HEK293 (cell line): ENCODE data around the gene TTYH1.

ENCODE experiments used
- CTCF ChIP-seq: fragments of 450-650 bp; formaldehyde crosslinking; IDR thresholded peaks from 2 replicates; pipeline ENCODE4 v1.5.1; 2016; ENCODE audit warnings: missing biosample characterization, missing genetic modification characterization
- GLIS1 ChIP-seq: fragments of 450-650 bp; formaldehyde crosslinking; IDR thresholded peaks from 2 replicates; pipeline ENCODE4 v1.5.1; 2016; ENCODE audit warnings: missing biosample characterization, missing genetic modification characterization
- TCF7L2 ChIP-seq: IDR thresholded peaks from 2 replicates; pipeline ENCODE4 v1.6.1; 2011; ENCODE audit warnings: low read depth, mild to moderate bottlenecking, inconsistent platforms, low read length, moderate library complexity, borderline replicate concordance
- ZNF121 ChIP-seq: fragments of 450-650 bp; formaldehyde crosslinking; IDR thresholded peaks from 2 replicates; pipeline ENCODE4 v1.5.1; 2016; ENCODE audit warnings: missing biosample characterization, missing genetic modification characterization
- ZNF138 ChIP-seq: fragments of 450-650 bp; formaldehyde crosslinking; IDR thresholded peaks from 2 replicates; pipeline ENCODE4 v1.5.1; 2016; ENCODE audit warnings: missing biosample characterization, missing genetic modification characterization, borderline replicate concordance
- ZNF223 ChIP-seq: fragments of 450-650 bp; formaldehyde crosslinking; IDR thresholded peaks from 2 replicates; pipeline ENCODE4 v1.5.1; 2016; ENCODE audit warnings: missing biosample characterization, missing genetic modification characterization
- ZNF324 ChIP-seq: fragments of 450-650 bp; formaldehyde crosslinking; IDR thresholded peaks from 2 replicates; pipeline ENCODE4 v1.5.1; 2016; ENCODE audit warnings: missing biosample characterization, missing genetic modification characterization
- ZNF37A ChIP-seq: fragments of 450-650 bp; IDR thresholded peaks from 2 replicates; pipeline ENCODE4 v1.5.1; 2018; ENCODE audit warnings: missing biosample characterization, missing genetic modification characterization
- ZNF791 ChIP-seq: fragments of 450-650 bp; formaldehyde crosslinking; IDR thresholded peaks from 2 replicates; pipeline ENCODE4 v1.5.1; 2016; ENCODE audit warnings: missing biosample characterization, missing genetic modification characterization
- TF ChIP-seq, protein P1 (sequence below): fragments of 450-650 bp; formaldehyde crosslinking; IDR thresholded peaks from 2 replicates; pipeline ENCODE4; 2016; ENCODE audit warnings: missing biosample characterization, missing genetic modification characterization

DNA sequence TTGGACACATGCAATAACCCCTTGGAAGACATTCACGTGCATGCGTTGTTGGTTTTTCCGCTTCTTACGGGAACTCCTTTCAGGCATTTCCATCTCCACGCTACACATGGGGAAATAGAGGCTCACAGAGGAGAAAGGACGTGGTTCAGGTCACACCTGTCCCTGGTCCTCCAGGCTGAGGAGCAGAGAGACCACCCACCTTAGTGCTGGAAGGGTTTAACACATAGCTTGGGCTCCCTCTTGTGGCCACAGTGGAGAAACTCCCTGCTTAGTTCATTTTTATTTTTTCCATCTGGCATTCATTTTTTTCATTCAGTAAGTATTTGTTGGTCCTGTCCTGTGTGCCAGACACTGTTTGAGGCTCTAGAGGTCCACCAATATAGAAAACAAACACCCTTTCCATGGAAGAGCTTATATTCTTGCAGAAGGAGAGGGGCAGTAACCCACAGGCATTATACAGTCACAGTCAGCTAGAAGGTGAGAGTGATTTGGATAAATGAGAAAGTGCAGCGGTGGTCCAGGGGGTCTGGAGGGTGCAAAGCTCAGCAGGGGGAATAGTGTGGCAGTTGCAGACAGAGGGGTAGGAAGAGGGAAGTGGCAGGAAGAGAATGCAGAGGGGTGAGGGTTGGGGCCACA is 24.2 kb upstream of the TTYH1 start:
- TF ChIP-seq ZNF324 (tag by site-specific recombination) (no peak), TCF7L2 (no peak), CTCF (peak; percentile 57), ZNF223 (no peak), ZNF138 (tag by site-specific recombination) (no peak), ZNF37A (tag by site-specific recombination) (no peak), ZNF791 (tag by site-specific recombination) (no peak), ZNF121 (no peak), GLIS1 (tag by site-specific recombination) (no peak)
- TF ChIP-seq, protein P1, sequence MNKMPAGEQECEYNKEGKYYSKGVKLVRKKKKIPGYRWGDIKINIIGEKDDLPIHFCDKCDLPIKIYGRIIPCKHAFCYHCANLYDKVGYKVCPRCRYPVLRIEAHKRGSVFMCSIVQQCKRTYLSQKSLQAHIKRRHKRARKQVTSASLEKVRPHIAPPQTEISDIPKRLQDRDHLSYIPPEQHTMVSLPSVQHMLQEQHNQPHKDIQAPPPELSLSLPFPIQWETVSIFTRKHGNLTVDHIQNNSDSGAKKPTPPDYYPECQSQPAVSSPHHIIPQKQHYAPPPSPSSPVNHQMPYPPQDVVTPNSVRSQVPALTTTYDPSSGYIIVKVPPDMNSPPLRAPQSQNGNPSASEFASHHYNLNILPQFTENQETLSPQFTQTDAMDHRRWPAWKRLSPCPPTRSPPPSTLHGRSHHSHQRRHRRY (tag by site-specific recombination) = no peak
